H1 (cell line): ENCODE measurements around the gene ST6GALNAC3. TPM values are rescaled to one million over a fixed set of nuclear protein-coding genes. Genes with fewer than 3 reads are reported as not detected.

ENCODE experiments used
- CBX8 ChIP-seq: fragments of 300-800, 300-1000 bp; sonication (generic); IDR thresholded peaks from 2 replicates; pipeline ENCODE4 v1.7.1; 2016; ENCODE audit warnings: low read depth, low read length, borderline replicate concordance
- CHD1 ChIP-seq: IDR thresholded peaks from 2 replicates; pipeline ENCODE4 v1.6.1; 2012; ENCODE audit warnings: low read depth, low read length, improper control_type of control experiment
- CHD7 ChIP-seq: fragments of 300-600 bp; sonication (generic); IDR thresholded peaks from 2 replicates; pipeline ENCODE4 v1.7.1; 2012; ENCODE audit warnings: low read length, moderate library complexity, mild to moderate bottlenecking, inconsistent platforms; ENCODE audit not compliant: insufficient replicate concordance
- CTBP2 ChIP-seq: IDR thresholded peaks from 2 replicates; pipeline ENCODE4 v1.7.0; 2011; ENCODE audit warnings: borderline replicate concordance, mild to moderate bottlenecking, moderate library complexity, mixed read lengths, low read length; ENCODE audit not compliant: insufficient read depth, insufficient read length
- GABPA ChIP-seq: IDR thresholded peaks from 2 replicates; pipeline ENCODE4 v1.6.1; 2011; ENCODE audit warnings: mild to moderate bottlenecking, low read length, moderate library complexity, borderline replicate concordance; ENCODE audit not compliant: insufficient read depth
- RAD21 ChIP-seq, 2 experiments: IDR thresholded peaks in 1 of 2; conservative IDR thresholded peaks in 1 of 2; 2 replicates each; pipeline ENCODE4 v1.6.1; 2011; ENCODE audit warnings: low read depth in 2 of 2, low read length in 2 of 2, improper control_type of control experiment in 1 of 2, inconsistent platforms in 1 of 2, mild to moderate bottlenecking in 1 of 2, moderate library complexity in 1 of 2
- TCF12 ChIP-seq: IDR thresholded peaks from 2 replicates; pipeline ENCODE4 v1.6.1; 2011; ENCODE audit warnings: low read depth, mild to moderate bottlenecking, low read length
- ZNF274 ChIP-seq: IDR thresholded peaks from 2 replicates; pipeline ENCODE4 v1.7.0; 2012; ENCODE audit warnings: low read length, borderline replicate concordance; ENCODE audit errors: extremely low read depth
- polyA plus RNA-seq, 7 experiments: library from polyadenylated mRNA; depleted of rRNA in 3 of 7; stranded (reverse) in 5 of 7; unstranded in 2 of 7; fragments of >200 nt in 5 of 7; fragments of 200-250 nt in 2 of 7; gene quantifications; 1 replicate in 5 of 7; 2 replicates in 1 of 7; 4 replicates in 1 of 7; pipeline versions ENCODE4 v1.2.1 to v1.2.3, GENCODE V29; 2011 to 2013; ENCODE audit warnings: missing spikeins in 2 of 7, mixed read lengths in 2 of 7
- total RNA-seq: library from RNA; stranded (reverse); fragmentation: NEBNext Ultra II Directional; extraction: Animal tissue kit (Norgen Biotek cat#: 25700); gene quantifications from 2 replicates; pipeline ENCODE4 v1.2.1, GENCODE V29; 2021

ST6GALNAC3 gene
- total and polyA plus RNA-seq, 2 of the 8 experiments (the other 6 are each of a cell fraction or from before 2014, with no cell fraction given) = 4.9 to 19.0 TPM

- no peak for TF ChIP-seq CHD7
- no peak for TF ChIP-seq CBX8
- TF ChIP-seq CTBP2 = no peak
- no peak for TF ChIP-seq TCF12
- TF ChIP-seq CHD1 = no peak
- TF ChIP-seq GABPA = no peak
- no peak for TF ChIP-seq ZNF274
- TF ChIP-seq RAD21 (IDR thresholded peaks at IDR 0.05 in 1 of 2, conservative IDR thresholded peaks at IDR 0.05 in 1 of 2; ENCODE audit: low read depth in 2 of 2, low read length in 2 of 2) = no peak
- TF ChIP-seq, all 59 proteins: peak for 0
Observed at GRCh38 chr1:76093522-76094312, 19.2 kb downstream of the ST6GALNAC3 start (continued).
